BE2C (cell line): ENCODE data around the gene GABBR2.

Experiments used
- DNase-seq: peaks from one replicate; pipeline ENCODE4 v3.0.0-alpha.2; 2020
- H3K27me3 ChIP-seq: fragments of 250-450 bp; sonication (Bioruptor Pico); 2 replicates; pipeline ENCODE4 v1.5.1; 2020; ENCODE audit warnings: mild to moderate bottlenecking
- H3K36me3 ChIP-seq: fragments of 250-450 bp; sonication (Bioruptor Pico); 2 replicates; pipeline ENCODE4 v1.5.1; 2020; ENCODE audit warnings: mild to moderate bottlenecking
- H3K4me1 ChIP-seq: fragments of 250-450 bp; sonication (Bioruptor Pico); 2 replicates; pipeline ENCODE4 v1.5.1; 2020
- H3K4me3 ChIP-seq: 2 replicates; pipeline ENCODE4 v1.5.1; 2011; ENCODE audit warnings: low read depth, low read length
- H3K9me3 ChIP-seq: fragments of 250-450 bp; sonication (Bioruptor Pico); 2 replicates; pipeline ENCODE4 v1.5.1; 2020
- TF ChIP-seq, protein P1 (sequence below): IDR thresholded peaks from 2 replicates; pipeline ENCODE4 v1.5.1; 2012; ENCODE audit warnings: mild to moderate bottlenecking, low read depth, low read length

Gene GABBR2

DNA sequence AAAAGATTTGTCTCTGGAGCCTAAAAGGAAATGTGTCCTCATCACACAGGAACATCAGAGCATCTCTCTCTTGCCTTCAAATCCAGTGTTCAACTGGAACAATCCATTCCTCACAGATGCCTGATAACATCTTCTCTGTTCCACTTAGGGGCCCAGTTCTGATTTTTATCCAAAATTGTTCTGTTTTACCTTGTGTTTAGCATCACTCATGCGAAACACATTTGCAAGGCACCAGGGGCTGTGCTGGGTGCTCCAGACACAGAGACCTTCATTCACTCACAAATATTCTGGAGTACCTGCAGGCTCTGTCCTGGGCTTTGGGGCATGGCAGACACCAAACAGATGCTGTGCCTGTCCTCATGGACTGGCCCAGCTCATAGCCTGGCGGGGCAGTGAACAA is 13.8 kb downstream of the GABBR2 start:
- peak; percentile 47 for DNase-seq
- H3K9me3 ChIP-seq, result no peaks in the 10 kb centered on the region
- TF ChIP-seq, protein P1, sequence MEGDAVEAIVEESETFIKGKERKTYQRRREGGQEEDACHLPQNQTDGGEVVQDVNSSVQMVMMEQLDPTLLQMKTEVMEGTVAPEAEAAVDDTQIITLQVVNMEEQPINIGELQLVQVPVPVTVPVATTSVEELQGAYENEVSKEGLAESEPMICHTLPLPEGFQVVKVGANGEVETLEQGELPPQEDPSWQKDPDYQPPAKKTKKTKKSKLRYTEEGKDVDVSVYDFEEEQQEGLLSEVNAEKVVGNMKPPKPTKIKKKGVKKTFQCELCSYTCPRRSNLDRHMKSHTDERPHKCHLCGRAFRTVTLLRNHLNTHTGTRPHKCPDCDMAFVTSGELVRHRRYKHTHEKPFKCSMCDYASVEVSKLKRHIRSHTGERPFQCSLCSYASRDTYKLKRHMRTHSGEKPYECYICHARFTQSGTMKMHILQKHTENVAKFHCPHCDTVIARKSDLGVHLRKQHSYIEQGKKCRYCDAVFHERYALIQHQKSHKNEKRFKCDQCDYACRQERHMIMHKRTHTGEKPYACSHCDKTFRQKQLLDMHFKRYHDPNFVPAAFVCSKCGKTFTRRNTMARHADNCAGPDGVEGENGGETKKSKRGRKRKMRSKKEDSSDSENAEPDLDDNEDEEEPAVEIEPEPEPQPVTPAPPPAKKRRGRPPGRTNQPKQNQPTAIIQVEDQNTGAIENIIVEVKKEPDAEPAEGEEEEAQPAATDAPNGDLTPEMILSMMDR, result no peak

GRCh38 chr9:98692392-98692791 is 16.3 kb downstream of the GABBR2 start:
- Histone ChIP-seq H3K4me1 (no peaks in the 10 kb centered on the region), H3K27me3 (no peaks in the 10 kb centered on the region; the same call in 1 of the 2 replicates), H3K9me3 (no peaks in the 10 kb centered on the region), H3K4me3 (no peak overlapping the region), H3K36me3 (no peaks in the 10 kb centered on the region)
- no peak for DNase-seq
- TF ChIP-seq, protein P1, result no peak

More for the DNA sequence above, 13.8 kb downstream of the GABBR2 start:
- H3K4me1 ChIP-seq, result no peaks in the 10 kb centered on the region
- peaks cover 3% of the 10 kb centered on the region for H3K27me3 ChIP-seq
- no peak overlapping the region for H3K4me3 ChIP-seq
- no peaks in the 10 kb centered on the region for H3K36me3 ChIP-seq

- no peak for DNase-seq
- TF ChIP-seq, protein P1, result no peak
- H3K4me1 ChIP-seq, result no peaks in the 10 kb centered on the region
- no peaks in the 10 kb centered on the region for H3K36me3 ChIP-seq
- no peaks in the 10 kb centered on the region; the same call in 1 of the 2 replicates for H3K27me3 ChIP-seq
- H3K9me3 ChIP-seq, result no peaks in the 10 kb centered on the region
- H3K4me3 ChIP-seq, result no peak overlapping the region
These were observed 16.8 kb downstream of the GABBR2 start for GRCh38 chr9:98691890-98692289.

DNA sequence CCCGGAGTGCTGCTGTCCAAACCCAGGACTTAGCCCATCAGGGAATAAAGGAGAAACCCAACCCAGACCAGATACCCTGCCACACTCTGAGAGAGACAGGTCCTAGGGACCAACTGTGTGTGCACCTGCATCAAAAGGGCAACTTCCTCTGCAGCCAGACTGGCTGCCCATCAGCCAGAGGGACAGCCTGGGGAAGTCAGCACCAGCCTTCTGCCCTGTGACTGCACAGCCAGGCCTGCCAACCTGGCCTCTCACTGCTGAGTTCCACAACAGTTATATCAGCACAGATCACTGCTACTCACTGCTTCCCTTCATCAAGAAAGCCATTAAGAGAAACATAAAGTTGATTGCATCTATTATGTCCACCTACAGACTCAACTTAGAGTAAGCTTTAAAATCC is 18.0 kb downstream of the GABBR2 start:
- no peaks in the 10 kb centered on the region for H3K4me1 ChIP-seq
- TF ChIP-seq, protein P1, result no peak
- H3K9me3 ChIP-seq, result no peaks in the 10 kb centered on the region
- no peaks in the 10 kb centered on the region; the same call in 1 of the 2 replicates for H3K27me3 ChIP-seq
- DNase-seq, result no peak
- H3K4me3 ChIP-seq, result no peak overlapping the region
- no peaks in the 10 kb centered on the region for H3K36me3 ChIP-seq

DNA sequence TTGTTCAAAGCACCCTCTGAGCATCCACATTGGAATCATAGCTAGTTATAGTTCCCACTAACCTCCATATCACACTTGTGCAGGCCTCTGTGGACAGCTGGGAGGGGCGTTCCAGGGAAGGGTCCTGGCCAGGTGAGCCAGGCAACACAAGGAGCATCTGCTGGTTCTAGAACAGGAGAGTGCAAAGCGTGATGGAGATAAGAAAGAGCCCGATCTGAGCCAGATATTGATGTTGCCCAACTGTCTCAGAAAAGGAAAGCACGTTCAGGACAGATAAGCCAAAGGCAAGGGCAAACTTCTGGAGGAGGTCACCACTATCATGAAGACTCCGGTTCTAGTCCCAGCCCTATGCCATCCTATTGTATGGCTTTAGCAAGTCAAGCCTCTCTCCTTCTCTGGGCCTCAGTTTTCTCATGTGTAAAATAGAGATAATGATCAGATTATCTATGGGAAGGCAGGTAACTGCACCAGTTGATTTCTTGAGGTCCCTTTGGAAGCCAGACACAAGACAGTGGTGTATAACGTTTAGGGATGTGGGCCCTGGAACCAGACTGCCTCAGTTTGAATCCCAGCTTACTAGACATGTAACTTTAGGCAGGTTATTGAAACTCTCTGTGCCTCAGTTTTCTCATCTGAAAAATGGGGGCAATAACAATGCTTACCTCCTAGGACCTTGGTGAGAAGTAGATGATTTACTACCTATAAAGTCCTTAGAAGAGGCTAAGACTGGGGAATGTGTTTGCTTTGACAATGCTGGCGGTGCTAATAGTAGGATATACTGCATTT is 19.8 kb downstream of the GABBR2 start:
- Histone ChIP-seq H3K4me3 (no peak overlapping the region), H3K9me3 (no peaks in the 10 kb centered on the region), H3K4me1 (no peaks in the 10 kb centered on the region), H3K36me3 (no peaks in the 10 kb centered on the region), H3K27me3 (no peaks in the 10 kb centered on the region)
- TF ChIP-seq, protein P1, result no peak
- no peak for DNase-seq

- TF ChIP-seq, protein P1, result no peak
- H3K27me3 ChIP-seq, result no peaks in the 10 kb centered on the region
- no peaks in the 10 kb centered on the region for H3K36me3 ChIP-seq
- H3K4me1 ChIP-seq, result no peaks in the 10 kb centered on the region
- H3K4me3 ChIP-seq, result no peak overlapping the region
- H3K9me3 ChIP-seq, result no peaks in the 10 kb centered on the region
- no peak for DNase-seq
These were observed 20.8 kb downstream of the GABBR2 start for GRCh38 chr9:98687911-98688310.
